AML-193 (cell line): ENCODE data around the gene CPA4.
"Not testable (repeated sequence)": the region's sequence is repeated elsewhere in the genome, so short reads cannot be mapped to it uniquely, and the experiment has no call there.

Experiments
- DNase-seq, 2 experiments: peaks; one replicate each; lab custom pipeline; 2025; lab: John Stamatoyannopoulos, UW

Gene CPA4, protein sequence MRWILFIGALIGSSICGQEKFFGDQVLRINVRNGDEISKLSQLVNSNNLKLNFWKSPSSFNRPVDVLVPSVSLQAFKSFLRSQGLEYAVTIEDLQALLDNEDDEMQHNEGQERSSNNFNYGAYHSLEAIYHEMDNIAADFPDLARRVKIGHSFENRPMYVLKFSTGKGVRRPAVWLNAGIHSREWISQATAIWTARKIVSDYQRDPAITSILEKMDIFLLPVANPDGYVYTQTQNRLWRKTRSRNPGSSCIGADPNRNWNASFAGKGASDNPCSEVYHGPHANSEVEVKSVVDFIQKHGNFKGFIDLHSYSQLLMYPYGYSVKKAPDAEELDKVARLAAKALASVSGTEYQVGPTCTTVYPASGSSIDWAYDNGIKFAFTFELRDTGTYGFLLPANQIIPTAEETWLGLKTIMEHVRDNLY

DNA sequence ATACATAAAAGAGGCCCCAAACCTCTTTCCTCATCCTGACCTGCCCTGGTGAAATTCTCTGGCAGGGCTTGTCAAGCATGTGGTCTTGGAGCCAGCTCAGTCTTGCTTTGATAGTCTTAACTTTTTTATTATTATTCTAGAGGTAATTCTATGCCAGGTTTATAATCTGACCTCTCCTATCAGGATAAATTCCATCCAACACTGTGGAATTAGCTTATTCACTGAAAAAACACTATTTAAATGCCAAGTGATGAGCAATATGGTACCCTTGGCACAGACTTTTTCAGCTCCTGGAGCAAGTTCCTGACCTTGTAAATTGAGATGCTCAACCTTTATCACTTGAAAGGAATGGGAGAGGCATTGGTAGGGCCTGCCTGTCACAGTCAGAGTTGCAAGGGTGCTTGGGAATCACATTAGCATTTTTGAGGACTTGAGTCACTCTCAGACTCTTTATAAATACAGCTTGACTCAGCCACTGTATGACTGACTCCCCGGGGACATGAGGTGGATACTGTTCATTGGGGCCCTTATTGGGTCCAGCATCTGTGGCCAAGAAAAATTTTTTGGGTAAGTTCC is at the start of gene CPA4:
Gene CPA4, plus strand, starts transcription at position 480 of the 576 bp plus-strand sequence. Its CDS starts 20 bp downstream, at position 500.
- DNase-seq = no peak

DNA sequence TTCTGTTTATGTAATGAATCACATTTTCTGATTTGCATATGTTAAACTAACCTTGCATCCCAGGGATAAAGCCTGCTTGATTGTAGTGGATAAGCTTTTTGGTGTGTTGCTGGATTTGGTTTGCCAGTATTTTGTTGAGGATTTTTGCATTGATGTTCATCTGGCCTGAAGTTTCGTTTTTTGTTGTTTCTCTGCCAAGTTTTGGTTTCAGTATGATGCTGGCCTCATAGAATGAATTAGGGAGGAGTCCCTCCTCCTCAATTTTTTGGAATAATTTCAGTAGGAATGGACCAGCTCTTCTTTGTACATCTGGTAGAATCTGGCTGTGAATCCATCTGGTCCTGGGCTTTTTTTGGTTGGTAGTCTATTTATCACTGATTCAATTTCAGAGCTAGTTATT is 49.5 kb upstream of the CPA4 start:
- DNase-seq = not testable (repeated sequence)

- DNase-seq = not testable (repeated sequence)
These were observed 46.5 kb upstream of the CPA4 start for GRCh38 chr7:130246491-130246890.

GRCh38 chr7:130248842-130249241 is 44.1 kb upstream of the CPA4 start:
- not testable (repeated sequence) for DNase-seq

DNA sequence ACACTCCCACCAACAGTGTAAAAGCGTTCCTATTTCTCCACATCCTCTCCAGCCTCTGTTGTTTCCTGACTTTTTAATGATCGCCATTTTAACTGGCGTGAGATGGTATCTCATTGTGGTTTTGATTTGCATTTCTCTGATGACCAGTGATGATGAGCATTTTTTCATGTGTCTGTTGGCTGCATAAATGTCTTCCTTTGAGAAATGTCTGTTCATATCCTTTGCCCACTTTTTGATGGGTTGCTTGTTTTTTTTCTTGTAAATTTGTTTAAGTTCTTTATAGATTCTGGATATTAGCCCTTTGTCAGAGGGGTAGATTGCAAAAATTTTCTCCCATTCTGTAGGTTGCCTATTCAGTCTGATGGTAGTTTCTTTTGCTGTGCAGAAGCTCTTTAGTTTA is 43.3 kb upstream of the CPA4 start:
- not testable (repeated sequence) for DNase-seq

GRCh38 chr7:130254555-130254954 is 38.4 kb upstream of the CPA4 start:
- DNase-seq = no peak

- DNase-seq = no peak
These were observed 36.3 kb upstream of the CPA4 start for GRCh38 chr7:130256704-130257103.

GRCh38 chr7:130258494-130259078 is 34.4 kb upstream of the CPA4 start:
- no peak for DNase-seq

DNA sequence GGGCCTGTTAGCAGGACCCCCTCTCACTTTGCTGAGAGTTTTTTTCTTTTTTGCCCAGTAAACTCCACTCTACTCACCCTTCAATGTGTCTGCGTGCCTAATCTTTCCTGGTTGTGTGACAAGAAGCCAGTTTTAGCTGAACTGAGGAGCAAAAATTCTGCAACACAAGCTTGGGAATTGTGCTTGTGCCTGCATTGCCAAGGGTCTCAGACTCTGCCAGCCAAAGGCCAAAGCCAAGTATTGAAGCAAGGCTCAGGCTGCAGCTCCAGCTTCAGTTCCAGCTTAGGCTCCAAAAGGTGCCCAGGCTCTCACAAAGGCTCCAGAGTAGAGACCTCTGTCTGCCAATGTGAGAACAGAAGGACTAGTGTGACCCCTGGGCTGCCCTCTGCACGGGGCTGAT is 30.5 kb upstream of the CPA4 start:
- no peak for DNase-seq

- DNase-seq = no peak
These were observed 29.8 kb upstream of the CPA4 start for GRCh38 chr7:130263130-130263529.

DNA sequence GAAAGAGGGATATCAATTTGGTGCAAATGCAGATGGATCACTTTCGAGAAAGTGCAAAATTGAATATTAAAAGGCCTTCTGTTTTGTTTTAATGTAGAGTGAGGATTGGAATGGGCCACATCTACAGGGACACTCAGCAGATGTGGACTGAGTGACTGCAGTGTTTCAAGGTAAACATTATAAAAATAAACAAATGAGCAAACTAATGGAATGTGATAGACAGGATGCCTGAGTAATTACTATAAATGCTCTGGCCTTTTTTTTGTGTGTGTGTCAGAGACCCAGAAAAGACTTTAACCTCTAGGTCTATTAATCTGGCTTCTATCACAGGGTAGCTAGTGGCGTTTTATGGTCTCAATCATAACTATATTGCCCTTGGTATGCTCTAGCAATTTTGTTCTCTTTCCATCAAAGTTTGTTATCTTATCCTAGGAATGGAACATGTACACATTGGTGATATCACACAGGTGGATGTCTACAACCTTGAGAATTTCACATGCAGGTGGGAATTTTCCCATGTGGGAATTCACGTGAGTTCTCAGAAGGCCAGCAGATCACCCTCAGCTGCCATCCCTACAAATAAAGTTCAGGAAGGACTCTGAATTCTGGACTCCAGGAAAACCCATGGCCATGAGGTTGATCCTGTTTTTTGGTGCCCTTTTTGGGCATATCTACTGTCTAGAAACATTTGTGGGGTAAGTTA is 26.6 kb upstream of the CPA4 start, which contains the start of gene CPA2:
Gene CPA2, plus strand, starts transcription at position 606 of the 703 bp plus-strand sequence. Its CDS starts 19 bp downstream, at position 625.
- no peak for DNase-seq

DNA sequence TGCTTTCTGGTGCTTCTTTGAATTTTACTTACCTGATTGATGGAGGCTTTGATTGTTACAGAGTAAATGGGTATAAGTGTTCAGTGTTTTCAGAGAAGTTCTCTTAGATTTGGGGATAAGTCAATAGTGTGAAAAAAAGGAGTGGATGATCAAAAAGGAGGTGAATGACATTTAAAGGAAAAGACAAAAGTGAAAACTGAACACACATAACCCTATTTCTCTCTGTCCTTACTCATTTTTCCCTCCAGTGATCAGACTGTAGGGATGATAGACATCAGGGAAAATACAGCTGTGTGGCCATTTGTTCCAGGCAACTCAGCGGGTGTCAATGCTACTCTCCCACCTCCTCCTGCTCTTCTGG is 26.0 kb upstream of the CPA4 start:
- no peak for DNase-seq

DNA sequence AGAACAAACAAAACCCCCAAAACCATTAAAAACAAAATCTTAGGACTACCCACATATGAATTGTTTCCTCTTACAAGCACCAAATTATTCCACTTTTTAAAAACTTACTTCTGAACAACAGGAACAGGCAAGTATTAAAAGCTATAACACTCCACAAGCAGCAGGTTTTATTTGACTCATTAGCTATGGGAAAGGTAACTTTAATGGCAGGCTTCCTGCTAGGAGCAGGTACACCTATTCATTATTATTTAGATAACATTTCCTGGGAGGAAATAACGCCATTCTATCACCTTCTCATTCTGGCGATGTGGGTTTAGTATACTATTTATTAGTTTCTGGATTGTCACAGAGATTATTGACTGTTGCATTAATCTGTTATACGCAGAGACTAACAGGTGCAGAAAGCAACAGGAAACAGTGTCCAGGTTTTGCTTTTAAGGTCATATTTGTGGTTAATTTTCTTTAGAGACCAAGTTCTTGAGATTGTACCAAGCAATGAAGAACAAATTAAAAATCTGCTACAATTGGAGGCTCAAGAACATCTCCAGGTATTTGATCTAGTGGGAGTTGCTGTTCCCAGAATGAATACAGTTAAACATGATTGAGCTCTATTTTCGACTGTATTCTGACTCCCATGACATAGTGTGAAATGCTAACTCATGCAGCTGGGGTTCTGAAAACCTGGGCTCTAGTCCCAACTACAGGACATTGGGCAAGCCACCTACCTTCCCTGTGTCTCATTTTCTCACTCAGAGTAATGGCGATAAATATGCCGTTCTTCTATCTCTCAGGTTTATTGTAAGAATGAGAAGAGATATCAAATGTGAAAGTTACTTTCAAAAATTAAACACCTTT is 24.3 kb upstream of the CPA4 start:
- no peak for DNase-seq

DNA sequence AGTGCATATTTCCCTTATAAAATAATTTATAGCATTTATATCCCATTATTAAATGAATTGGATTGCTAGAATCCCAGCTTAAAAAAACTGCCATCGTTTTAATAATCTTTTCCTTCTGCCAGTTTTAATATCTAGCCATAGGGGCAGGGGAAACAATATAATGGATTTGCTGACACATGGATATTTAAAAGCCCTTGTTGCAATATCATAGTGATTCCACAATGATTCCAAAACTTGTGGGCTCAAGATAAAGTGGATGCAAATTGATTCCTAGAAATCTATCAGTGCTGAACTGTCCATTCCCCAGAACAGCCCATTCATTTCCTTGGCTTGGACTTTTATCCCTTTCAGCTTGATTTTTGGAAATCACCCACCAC is 23.7 kb upstream of the CPA4 start:
- DNase-seq = no peak

GRCh38 chr7:130270947-130271800 is 21.8 kb upstream of the CPA4 start:
- DNase-seq = no peak

- no peak for DNase-seq
These were observed 20.4 kb upstream of the CPA4 start for GRCh38 chr7:130272381-130273080.

- no peak for DNase-seq
These were observed 19.7 kb upstream of the CPA4 start for GRCh38 chr7:130273081-130273932.

- DNase-seq = no peak
These were observed 19.1 kb upstream of the CPA4 start for GRCh38 chr7:130273933-130274255.

DNA sequence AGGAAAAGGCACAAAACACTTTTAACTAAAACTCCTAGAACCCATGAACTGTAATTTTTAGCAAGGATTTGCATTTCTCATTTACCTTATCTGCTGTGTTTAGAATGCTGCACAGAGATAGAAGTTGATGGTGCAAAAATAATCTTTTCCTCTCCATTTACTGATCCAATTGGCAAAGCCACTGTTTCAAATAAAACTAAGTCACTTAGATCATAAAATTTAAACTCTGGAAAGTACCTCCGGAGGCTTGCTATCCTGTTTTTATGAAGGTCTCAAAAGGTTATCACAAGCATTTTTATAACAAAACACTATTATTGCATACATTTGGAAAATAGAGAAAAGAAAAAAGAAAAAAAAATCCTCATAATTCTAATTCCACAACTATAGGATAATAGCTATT is 18.7 kb upstream of the CPA4 start:
- no peak for DNase-seq
